ENCODE data around the gene GULP1. TPM values are rescaled to one million over a fixed set of nuclear protein-coding genes. Genes with fewer than 3 reads are reported as not detected.
"Not testable (repeated sequence)": the region's sequence is repeated elsewhere in the genome, so short reads cannot be mapped to it uniquely, and the experiment has no call there.

Gene GULP1
- total RNA-seq: 5.1 TPM
- long read RNA-seq, partial matches to known transcripts: 0 of 3 reads
- long read RNA-seq, other reads (novel, unspliced or antisense): 0 of 3 reads

GRCh38 chr2:188291617-188292347 lies at the start of gene GULP1:
GULP1 (plus strand) TSS chr2:188291874; CDS start chr2:188477703, 185,829 bp downstream.
- DNase-seq (ENCODE audit: low spot score): peak; percentile 79
- intact Hi-C loops (cut with DNase I): loop anchor here (5.0 to 10.0 kb wide), 3 partner anchors 91 to 714 kb away; no protein-coding TSS in a partner anchor

- intact Hi-C loops (cut with DNase I): no loop called here
- DNase-seq (ENCODE audit: low spot score): no peak
Measured at GRCh38 chr2:188243381-188243780, 48.3 kb upstream of the GULP1 start.

- intact Hi-C loops (cut with DNase I): no loop called here
Measured at GRCh38 chr2:188244383-188244782, 47.3 kb upstream of the GULP1 start.

GRCh38 chr2:188245230-188245629 lies 46.4 kb upstream of the GULP1 start:
- no peak for DNase-seq (ENCODE audit: low spot score)
- intact Hi-C loops (cut with DNase I): no loop called here

More at GRCh38 chr2:188244383-188244782, 47.3 kb upstream of the GULP1 start:
- DNase-seq (ENCODE audit: low spot score): no peak

- intact Hi-C loops (cut with DNase I): no loop called here
Measured at GRCh38 chr2:188248513-188248912, 43.2 kb upstream of the GULP1 start.

GRCh38 chr2:188251034-188251433 lies 40.6 kb upstream of the GULP1 start:
- no peak for DNase-seq (ENCODE audit: low spot score)
- intact Hi-C loops (cut with DNase I): no loop called here

More at GRCh38 chr2:188248513-188248912, 43.2 kb upstream of the GULP1 start:
- DNase-seq (ENCODE audit: low spot score): no peak

- intact Hi-C loops (cut with DNase I): no loop called here
- DNase-seq (ENCODE audit: low spot score): no peak
Measured at GRCh38 chr2:188256420-188256819, 35.3 kb upstream of the GULP1 start.

- no peak for DNase-seq (ENCODE audit: low spot score)
- intact Hi-C loops (cut with DNase I): no loop called here
Measured at GRCh38 chr2:188265315-188265714, 26.4 kb upstream of the GULP1 start.

- intact Hi-C loops (cut with DNase I): no loop called here
- no peak for DNase-seq (ENCODE audit: low spot score)
Measured at GRCh38 chr2:188267776-188268175, 23.9 kb upstream of the GULP1 start.

GRCh38 chr2:188269004-188269403 lies 22.7 kb upstream of the GULP1 start:
- DNase-seq (ENCODE audit: low spot score): no peak
- intact Hi-C loops (cut with DNase I): no loop called here

GRCh38 chr2:188272121-188272520 lies 19.6 kb upstream of the GULP1 start:
- no peak for DNase-seq (ENCODE audit: low spot score)
- intact Hi-C loops (cut with DNase I): no loop called here

- no peak for DNase-seq (ENCODE audit: low spot score)
- intact Hi-C loops (cut with DNase I): no loop called here
Measured at GRCh38 chr2:188274274-188274673, 17.4 kb upstream of the GULP1 start.

GRCh38 chr2:188276255-188276654 lies 15.4 kb upstream of the GULP1 start:
- intact Hi-C loops (cut with DNase I): no loop called here
- DNase-seq (ENCODE audit: low spot score): no peak

GRCh38 chr2:188277786-188278185 lies 13.9 kb upstream of the GULP1 start:
- intact Hi-C loops (cut with DNase I): no loop called here

GRCh38 chr2:188278388-188279092 lies 13.1 kb upstream of the GULP1 start:
- no peak for DNase-seq (ENCODE audit: low spot score)
- intact Hi-C loops (cut with DNase I): no loop called here

More at GRCh38 chr2:188277786-188278185, 13.9 kb upstream of the GULP1 start:
- no peak for DNase-seq (ENCODE audit: low spot score)

GRCh38 chr2:188279093-188279445 lies 12.6 kb upstream of the GULP1 start:
- no peak for DNase-seq (ENCODE audit: low spot score)
- intact Hi-C loops (cut with DNase I): no loop called here

- intact Hi-C loops (cut with DNase I): no loop called here
- DNase-seq (ENCODE audit: low spot score): no peak
Measured at GRCh38 chr2:188280811-188281222, 10.9 kb upstream of the GULP1 start.

GRCh38 chr2:188282907-188283306 lies 8.8 kb upstream of the GULP1 start:
- intact Hi-C loops (cut with DNase I): no loop called here
- DNase-seq (ENCODE audit: low spot score): no peak

- intact Hi-C loops (cut with DNase I): not testable (repeated sequence)
Measured at GRCh38 chr2:188284251-188284650, 7.4 kb upstream of the GULP1 start.

GRCh38 chr2:188285049-188285448 lies 6.6 kb upstream of the GULP1 start:
- no peak for DNase-seq (ENCODE audit: low spot score)
- intact Hi-C loops (cut with DNase I): no loop called here

More at GRCh38 chr2:188284251-188284650, 7.4 kb upstream of the GULP1 start:
- not testable (repeated sequence) for DNase-seq (ENCODE audit: low spot score)

GRCh38 chr2:188285774-188286173 lies 5.9 kb upstream of the GULP1 start:
- no peak for DNase-seq (ENCODE audit: low spot score)
- intact Hi-C loops (cut with DNase I): no loop called here
